GM19239 (cell line): Measurements from ENCODE around the gene PRDM15.

ENCODE experiments used
- DNase-seq: peaks from one replicate; pipeline ENCODE4 v3.0.0; 2011; ENCODE audit warnings: low spot score; ENCODE audit not compliant: insufficient read length
- FAIRE-seq: peaks from 2 replicates; lab custom pipeline; 2011; peaks lifted over from hg19 to GRCh38; lab: Jason Lieb, UNC

Gene PRDM15

DNA sequence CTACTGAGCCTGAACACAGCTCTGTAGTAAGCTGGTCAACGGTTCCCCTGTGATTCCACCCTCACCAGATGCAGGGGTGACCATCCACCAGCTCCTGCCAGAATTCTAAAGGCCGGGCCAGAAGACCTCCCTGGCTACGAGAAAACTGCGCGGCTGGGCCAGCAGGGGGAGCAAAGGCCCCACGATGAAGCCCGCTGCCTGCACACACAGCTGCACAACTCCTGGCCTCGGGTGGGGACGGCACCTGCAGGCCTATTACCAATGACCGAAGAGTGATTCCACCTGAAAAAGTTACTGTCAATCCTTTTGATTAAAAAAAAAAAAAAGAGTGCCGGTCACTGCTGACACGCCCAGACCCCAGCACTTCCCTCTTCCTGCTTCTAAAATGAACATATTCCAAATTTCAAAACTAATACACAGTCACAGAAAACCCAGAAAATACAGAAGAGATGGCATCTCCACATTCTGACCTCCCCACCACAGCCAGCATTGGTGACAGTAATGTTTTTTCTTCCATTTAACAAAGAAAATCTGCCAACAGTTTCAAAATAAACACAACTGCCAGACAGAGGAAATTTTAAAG lies 62.5 kb downstream of the PRDM15 start:
- FAIRE-seq (peak; percentile 95), DNase-seq (peak; percentile 95)

DNA sequence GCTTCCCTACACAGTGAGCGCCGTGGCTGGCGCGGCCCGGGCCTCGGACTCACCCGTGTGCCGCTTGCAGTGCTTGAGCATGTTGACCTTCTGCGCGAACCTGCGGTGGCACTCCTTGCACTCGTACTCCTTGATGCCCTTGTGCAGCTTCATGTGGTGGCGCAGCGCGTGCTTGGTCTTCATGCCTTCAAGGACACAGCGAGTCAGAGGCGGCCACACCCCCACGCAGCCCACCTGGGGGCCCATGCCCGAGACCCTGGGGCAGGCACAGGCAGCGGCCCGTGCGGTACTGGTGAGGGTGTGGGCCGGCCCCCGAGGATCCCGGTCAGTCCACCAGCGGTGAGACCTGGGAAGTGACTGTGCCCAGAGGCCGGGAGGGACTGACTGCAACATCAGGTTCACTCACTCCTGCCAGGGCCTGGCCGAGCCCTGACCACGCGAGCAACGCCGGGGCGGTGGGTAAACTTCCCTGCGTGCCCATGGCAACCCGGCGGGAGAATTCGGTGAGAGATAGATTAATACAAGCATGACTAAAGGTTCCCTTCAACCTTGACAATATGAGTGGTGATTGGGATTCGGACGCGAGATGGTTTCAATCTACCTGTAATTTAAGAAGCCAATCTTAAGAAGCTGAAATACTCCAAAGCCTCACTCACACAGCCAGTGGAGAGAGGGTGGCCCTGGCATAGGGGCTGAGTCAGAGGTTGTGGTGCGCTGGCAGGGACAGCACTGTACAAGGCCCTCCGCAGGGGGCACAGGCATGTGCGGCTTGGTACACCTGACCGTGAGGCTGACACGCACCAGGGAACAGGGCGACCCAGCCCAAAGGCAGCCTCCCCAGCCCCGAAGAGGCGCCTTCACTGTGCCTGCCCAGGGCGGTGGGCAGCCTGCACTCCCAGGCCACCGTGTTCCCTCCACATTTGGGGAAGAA lies 63.2 kb downstream of the PRDM15 start:
- FAIRE-seq: no peak
- no peak for DNase-seq

GRCh38 chr21:41813226-41813625 lies 65.9 kb downstream of the PRDM15 start:
- FAIRE-seq (no peak), DNase-seq (no peak)

DNA sequence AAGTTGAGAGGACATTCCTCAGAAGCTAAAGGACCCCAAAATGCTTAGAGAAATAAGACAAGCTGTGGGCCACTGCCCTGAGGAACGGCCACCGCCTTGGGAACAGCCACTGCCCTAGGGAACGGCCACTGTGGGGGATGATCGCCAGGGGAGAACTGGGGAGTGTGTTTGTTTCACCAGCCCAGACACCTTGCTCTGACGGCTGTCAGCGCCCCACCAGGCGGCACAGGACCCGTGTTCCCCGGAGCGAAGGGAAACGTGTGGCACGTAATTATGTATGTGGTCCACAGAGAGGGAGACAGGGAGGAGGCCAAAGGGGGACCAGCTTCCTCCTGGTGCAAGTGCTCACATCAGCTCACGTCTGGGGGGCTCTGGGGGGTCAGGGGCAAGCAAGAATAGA lies 66.5 kb downstream of the PRDM15 start:
- DNase-seq (no peak), FAIRE-seq (no peak)

DNA sequence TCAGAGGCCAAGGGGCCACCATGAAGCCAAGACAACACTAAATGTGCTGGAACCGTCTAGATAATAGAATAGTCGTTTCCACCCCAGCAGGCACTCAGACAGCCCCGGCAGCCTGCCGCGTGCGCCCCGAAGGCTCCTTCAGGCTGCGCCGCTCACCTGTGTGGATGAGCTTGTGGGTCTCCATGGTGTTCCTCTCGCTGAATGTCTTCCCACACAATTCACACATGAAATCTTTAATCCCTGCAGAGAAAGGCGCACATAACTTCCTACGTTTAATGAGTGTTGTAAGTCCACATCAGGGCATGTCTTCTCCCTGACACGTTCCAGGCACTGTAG lies 68.6 kb downstream of the PRDM15 start:
- FAIRE-seq (no peak), DNase-seq (no peak)

DNA sequence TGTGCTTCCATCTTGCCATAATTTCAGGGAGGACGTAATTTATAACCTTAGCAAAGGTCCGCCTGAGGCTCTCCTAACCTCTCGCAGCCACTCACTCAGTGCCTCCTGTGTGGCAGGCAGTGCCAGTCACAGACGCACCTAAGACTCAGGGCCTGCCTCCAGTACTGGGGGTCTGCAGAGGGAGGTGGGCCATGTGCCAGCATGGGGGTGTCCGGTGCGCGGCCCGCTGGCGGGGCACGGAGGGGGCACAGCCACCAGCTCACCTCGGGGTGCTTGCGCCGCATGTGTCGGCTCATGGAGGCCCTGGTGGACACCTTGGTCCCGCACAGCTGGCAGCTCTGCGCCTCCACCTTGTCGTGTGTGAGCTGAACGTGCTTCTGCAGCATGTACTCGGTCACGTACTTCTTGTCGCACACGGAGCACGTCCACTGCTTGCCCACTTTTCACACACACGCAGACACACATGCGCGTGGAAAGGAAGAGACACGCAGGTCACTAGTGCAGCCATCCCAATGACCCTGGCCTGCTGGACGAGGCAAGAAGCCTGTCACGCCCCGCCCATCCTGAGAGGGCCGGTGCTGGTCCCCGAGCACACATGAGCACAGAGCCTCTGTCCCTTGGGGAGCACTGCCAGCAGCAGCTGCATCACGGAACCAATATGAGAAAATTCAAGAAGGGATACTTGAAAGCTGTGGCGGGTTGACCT lies 69.1 kb downstream of the PRDM15 start:
- FAIRE-seq (no peak), DNase-seq (no peak)

DNA sequence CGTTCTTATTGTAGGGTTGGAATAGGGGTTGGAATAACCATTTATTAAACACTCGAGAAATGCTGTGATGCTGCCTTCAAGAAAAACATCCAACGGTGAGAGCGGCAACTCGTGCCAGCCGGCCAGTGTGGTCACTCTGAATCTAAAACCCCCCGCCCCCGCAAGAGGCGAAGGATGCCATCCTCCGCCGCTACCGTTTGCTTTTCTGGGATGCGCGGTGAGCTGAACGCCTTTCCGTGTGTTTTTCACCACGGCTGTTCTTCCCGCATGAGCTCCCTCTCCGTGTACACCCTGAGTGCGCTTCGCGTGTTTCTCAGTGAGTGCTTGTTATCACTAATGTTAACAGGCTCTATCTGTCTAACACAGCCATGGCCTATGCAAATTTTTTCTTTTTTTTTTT lies 70.3 kb downstream of the PRDM15 start:
- no peak for DNase-seq
- FAIRE-seq: no peak

GRCh38 chr21:41808094-41808493 lies 71.0 kb downstream of the PRDM15 start:
- DNase-seq (no peak), FAIRE-seq (no peak)

DNA sequence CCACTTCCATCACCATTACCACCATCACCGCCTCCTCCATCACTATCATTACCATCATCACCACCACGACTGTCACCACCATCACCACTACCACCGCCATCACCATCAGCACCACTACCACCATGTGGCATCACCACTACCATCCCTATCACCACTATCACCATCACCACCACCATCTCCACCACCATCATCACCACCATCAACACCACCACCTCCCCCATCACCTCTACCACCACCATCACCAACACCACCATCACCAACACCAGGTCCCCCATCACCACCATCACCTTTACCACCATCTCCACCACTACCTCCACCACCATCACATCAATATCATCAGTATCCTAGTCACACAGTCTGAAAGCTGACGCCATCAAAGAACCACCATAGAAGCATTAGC lies 72.4 kb downstream of the PRDM15 start:
- FAIRE-seq: no peak

GRCh38 chr21:41805643-41806042 lies 73.5 kb downstream of the PRDM15 start:
- FAIRE-seq (no peak), DNase-seq (no peak)

More for the DNA sequence above, 72.4 kb downstream of the PRDM15 start:
- DNase-seq: no peak

GRCh38 chr21:41805038-41805437 lies 74.1 kb downstream of the PRDM15 start:
- FAIRE-seq: no peak
- DNase-seq: no peak

DNA sequence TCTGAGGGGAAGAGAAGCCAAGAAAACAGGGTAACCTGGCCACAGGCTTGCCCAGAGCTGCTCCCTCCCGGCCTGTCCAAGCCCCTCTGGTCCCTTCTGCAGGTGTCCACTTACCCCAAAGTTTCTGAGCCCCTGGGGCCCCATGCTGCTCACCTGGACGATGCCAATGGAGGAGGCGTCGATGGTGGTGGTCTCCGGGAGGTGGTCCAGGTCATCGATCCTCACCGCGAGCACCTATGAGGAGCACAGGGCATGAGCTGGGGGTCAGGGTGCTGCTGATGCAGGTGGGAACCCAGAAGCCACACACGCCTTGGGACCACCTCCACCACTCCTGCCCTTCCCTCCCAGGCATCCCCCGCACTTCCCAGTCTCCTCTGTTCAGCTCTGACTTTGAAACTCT lies 74.8 kb downstream of the PRDM15 start:
- FAIRE-seq: no peak
- DNase-seq: no peak

DNA sequence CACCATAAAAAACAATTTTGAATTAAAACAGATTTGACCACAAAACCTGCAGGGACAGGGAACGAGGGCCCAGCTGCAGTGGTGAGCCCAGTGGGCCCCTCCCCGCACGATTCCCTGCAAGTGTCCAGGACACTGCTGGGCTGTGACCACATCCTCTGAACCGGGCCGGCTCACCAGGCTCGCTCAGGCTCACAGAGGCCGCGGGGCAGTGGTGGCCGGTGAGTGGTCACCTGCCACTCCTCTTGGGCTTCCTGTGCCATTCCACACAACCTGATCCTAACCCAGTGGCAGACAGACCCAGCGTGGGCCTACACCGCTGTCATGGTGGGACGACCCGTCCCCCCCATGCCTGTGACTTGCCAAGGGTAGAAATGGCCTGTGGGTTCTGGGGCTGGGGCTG lies 75.8 kb downstream of the PRDM15 start:
- DNase-seq (no peak), FAIRE-seq (no peak)

- DNase-seq (no peak), FAIRE-seq (no peak)
Observed at GRCh38 chr21:41802684-41803083, 76.5 kb downstream of the PRDM15 start.

GRCh38 chr21:41802198-41802584 lies 77.0 kb downstream of the PRDM15 start:
- FAIRE-seq (no peak), DNase-seq (no peak)

- FAIRE-seq: no peak
- no peak for DNase-seq
Observed at GRCh38 chr21:41801321-41802197, 77.6 kb downstream of the PRDM15 start.

- no peak for FAIRE-seq
- DNase-seq: no peak
Observed at GRCh38 chr21:41800425-41801320, 78.5 kb downstream of the PRDM15 start.

DNA sequence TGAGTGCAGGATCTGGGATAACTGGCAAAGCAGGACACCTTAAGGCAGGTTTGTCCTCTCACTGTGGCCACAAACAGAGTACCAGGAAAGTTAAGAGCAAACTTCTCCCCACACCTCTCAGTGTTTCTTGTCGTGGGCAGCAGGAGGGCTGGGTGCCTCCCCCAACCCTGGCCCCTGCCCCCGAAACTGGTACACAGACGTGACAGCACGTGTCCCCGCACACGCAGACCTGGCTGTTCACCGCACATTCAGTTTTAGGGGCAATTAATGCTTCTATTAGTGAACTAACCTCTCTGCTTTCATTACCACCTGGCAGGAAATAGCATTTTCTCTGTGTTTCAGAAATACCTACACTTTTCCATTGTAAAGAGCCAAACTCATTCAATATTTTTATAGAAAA lies 79.4 kb downstream of the PRDM15 start:
- FAIRE-seq (no peak), DNase-seq (no peak)

DNA sequence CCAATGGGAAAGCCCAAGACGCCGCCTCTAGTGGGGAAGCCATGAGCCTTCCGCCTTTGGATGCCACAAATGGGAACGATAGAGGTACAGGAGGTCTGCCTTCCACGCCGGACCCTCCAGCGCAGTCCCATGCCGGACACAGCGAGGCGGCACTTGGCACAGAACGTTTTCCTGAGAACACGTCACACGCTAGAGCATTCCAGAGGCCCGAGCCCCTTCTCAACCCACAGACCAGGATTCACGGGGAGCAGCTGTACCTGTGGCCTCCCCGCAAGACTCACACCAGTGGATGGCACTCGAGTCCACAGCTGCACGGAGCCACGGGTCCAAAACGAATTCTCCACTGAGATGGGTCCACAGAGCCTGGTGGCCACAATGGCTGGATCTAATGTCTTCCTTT lies 80.8 kb downstream of the PRDM15 start:
- FAIRE-seq: no peak
- no peak for DNase-seq
